Measurements from ENCODE around the gene TMX2.

DNA sequence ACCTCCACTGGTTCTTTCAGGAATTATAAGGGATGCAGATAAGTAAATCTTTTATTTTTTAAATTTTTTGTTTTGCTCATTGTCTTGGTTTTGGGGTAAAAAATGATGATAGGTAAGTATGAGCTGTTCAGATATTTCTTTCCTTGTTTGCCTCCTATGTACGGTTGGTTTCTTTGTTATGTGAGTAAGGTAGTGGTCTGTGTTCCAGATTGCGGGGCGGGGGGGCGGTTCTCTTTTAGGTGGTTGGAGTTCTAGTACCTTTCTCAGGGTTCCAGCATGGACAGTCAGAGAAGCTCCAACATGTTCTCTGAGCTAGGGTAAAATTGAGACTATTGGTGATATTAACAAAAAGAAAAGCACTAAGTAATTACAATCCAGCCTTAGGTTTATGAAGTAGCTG is 51.6 kb downstream of the TMX2 start:
- no peak for TF ChIP-seq POLR2AphosphoS5 (IDR thresholded peaks at IDR 0.05; ENCODE audit: borderline replicate concordance, low read depth, low read length)
- TF ChIP-seq EZH2 (IDR thresholded peaks at IDR 0.05), result no peak
- no peak for TF ChIP-seq FOXP2 (optimal IDR thresholded peaks at IDR 0.05; ENCODE audit: control extremely low read depth, extremely low read length, insufficient read depth)
